ENCODE results near the gene WDR54. TPM values are rescaled to one million over a fixed set of nuclear protein-coding genes. Genes with fewer than 3 reads are reported as not detected.

The WDR54 gene
- total and polyA plus RNA-seq, 7 experiments from 2014 or later, result 26.5 to 78.5 (median 33.2) TPM

DNA sequence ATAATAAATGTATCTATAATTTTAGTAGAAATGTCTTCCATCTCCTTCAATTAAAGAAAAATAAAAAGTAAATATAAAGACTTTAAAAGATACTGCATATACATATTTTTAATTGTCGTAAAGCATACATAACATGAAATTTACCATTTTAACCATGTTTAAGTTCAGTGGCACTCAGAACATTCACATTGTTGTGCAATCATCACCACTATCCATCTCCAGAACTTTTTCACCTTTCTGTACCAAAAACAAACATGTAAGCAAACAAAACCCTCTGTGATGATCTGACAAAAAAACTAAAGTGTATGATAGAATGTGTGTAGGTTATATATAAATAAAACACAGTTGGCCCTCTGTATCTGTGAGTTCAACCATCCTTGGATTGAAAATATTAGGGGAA, 28.0 kb upstream of the WDR54 start:
- no peaks in the 10 kb centered on the region for H3K9me3 Mint-ChIP-seq
- no peaks in the 10 kb centered on the region for H3K36me3 Mint-ChIP-seq
- ChIA-PET CTCF (interaction anchor here (0.6 kb wide), 1 partner anchor 714 kb away, joined by 3 read pairs; no protein-coding TSS in a partner anchor), POLR2A (no interaction called here)
- peaks cover 0 to 14% (median 5%) of the 10 kb centered on the region in 5 donors for H3K27me3 Mint-ChIP-seq
- peaks cover 0 to 15% (median 5%) of the 10 kb centered on the region in 7 donors for H3K4me1 Mint-ChIP-seq
- DNase-seq (no peak), ATAC-seq (no peak)
- Histone ChIP-seq H3K9me3 (ENCODE audit: control insufficient read depth in 2 of 3, low read length in 3 of 3) (no peaks in the 10 kb centered on the region), H3K27me3 (ENCODE audit: control insufficient read depth in 2 of 2, insufficient read depth in 2 of 2, low read length in 2 of 2) (no peaks in the 10 kb centered on the region), H3K4me3 (ENCODE audit: low read length) (no peak overlapping the region), H3K4me1 (ENCODE audit: control insufficient read depth in 2 of 2, insufficient read depth in 2 of 2, low read length in 2 of 2) (peaks cover 8 to 23% of the 10 kb centered on the region in 2 donors), H3K27ac (ENCODE audit: low read depth, low read length) (no peak overlapping the region), H3K36me3 (ENCODE audit: control insufficient read depth in 2 of 3, insufficient read depth in 3 of 3, low read length in 3 of 3) (peaks cover 0 to 7% (median 0%) of the 10 kb centered on the region in 3 experiments)
- no peak overlapping the region for H3K27ac Mint-ChIP-seq
- intact Hi-C loops (cut with micrococcal nuclease), result loop anchor here (2.0 to 10.0 kb wide), 8 partner anchors 126 to 1159 kb away; partner anchors contain the start of genes CCT7 (in 1 of the 2), DGUOK (in 1 of the 2), MTHFD2 (in 1 of the 2) and PRADC1 (in 1 of the 2)
- no peak overlapping the region for H3K4me3 Mint-ChIP-seq

DNA sequence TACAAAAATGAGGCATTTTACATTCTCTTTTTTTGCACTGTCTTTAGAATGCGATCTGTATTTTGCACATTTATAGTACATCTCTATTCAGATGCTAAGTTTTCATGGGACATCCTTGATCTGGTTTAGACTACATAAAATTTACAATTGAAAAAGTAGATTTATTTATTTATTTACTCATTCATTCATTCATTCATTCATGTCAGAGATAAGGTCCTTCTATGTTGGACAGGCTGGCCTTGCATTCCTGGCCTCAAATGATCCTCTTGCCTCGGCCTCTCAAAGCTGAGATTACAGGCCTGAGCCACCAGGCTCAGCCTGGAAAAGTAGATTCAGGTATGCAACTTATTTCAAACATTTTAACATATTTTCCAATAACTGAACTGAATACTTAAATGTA, 25.4 kb upstream of the WDR54 start:
- Mint-ChIP-seq H3K4me3 (no peak overlapping the region), H3K27ac (no peak overlapping the region), H3K27me3 (peaks cover 0 to 20% (median 5%) of the 10 kb centered on the region in 5 donors), H3K36me3 (no peaks in the 10 kb centered on the region), H3K4me1 (peaks cover 0 to 21% (median 6%) of the 10 kb centered on the region in 7 donors), H3K9me3 (no peaks in the 10 kb centered on the region)
- Histone ChIP-seq H3K9me3 (ENCODE audit: control insufficient read depth in 2 of 3, low read length in 3 of 3) (no peaks in the 10 kb centered on the region), H3K27ac (ENCODE audit: low read depth, low read length) (no peak overlapping the region), H3K27me3 (ENCODE audit: control insufficient read depth in 2 of 2, insufficient read depth in 2 of 2, low read length in 2 of 2) (no peaks in the 10 kb centered on the region), H3K36me3 (ENCODE audit: control insufficient read depth in 2 of 3, insufficient read depth in 3 of 3, low read length in 3 of 3) (peaks cover 0 to 6% (median 0%) of the 10 kb centered on the region in 3 experiments), H3K4me1 (ENCODE audit: control insufficient read depth in 2 of 2, insufficient read depth in 2 of 2, low read length in 2 of 2) (peaks cover 0 to under 1% of the 10 kb centered on the region in 2 donors), H3K4me3 (ENCODE audit: low read length) (no peak overlapping the region)
- no peak for DNase-seq
- ChIA-PET CTCF (interaction anchor here (0.7 kb wide), 2 partner anchors 15 to 146 kb away, joined by 3 read pairs; no protein-coding TSS in a partner anchor), POLR2A (interaction anchor here (0.8 to 1.1 kb wide), 2 partner anchors 62 to 363 kb away, joined by 3 to 5 read pairs; partner anchors contain the start of gene WBP1)
- no peak for ATAC-seq
- intact Hi-C loops (cut with micrococcal nuclease), result loop anchor here in 1 of 2 donors (10.0 kb wide), 1 partner anchor 1161 kb away; the partner anchor contains the start of genes CCT7 and PRADC1

- Mint-ChIP-seq H3K9me3 (no peaks in the 10 kb centered on the region), H3K4me1 (peaks cover 0 to 6% (median 5%) of the 10 kb centered on the region in 7 donors), H3K4me3 (no peak overlapping the region), H3K36me3 (no peaks in the 10 kb centered on the region), H3K27ac (peak overlapping the region in 2 of 9 donors; percentile 8 to 28), H3K27me3 (peaks cover 0 to 21% (median 4%) of the 10 kb centered on the region in 5 donors)
- Histone ChIP-seq H3K4me1 (ENCODE audit: control insufficient read depth in 2 of 2, insufficient read depth in 2 of 2, low read length in 2 of 2) (no peaks in the 10 kb centered on the region), H3K36me3 (ENCODE audit: control insufficient read depth in 2 of 3, insufficient read depth in 3 of 3, low read length in 3 of 3) (no peaks in the 10 kb centered on the region), H3K9me3 (ENCODE audit: control insufficient read depth in 2 of 3, low read length in 3 of 3) (no peaks in the 10 kb centered on the region), H3K4me3 (ENCODE audit: low read length) (no peak overlapping the region), H3K27me3 (ENCODE audit: control insufficient read depth in 2 of 2, insufficient read depth in 2 of 2, low read length in 2 of 2) (no peaks in the 10 kb centered on the region), H3K27ac (ENCODE audit: low read depth, low read length) (no peak overlapping the region)
- DNase-seq (peak in 5 of 9 donors; percentile 36 to 47 (median 42)), ATAC-seq (peak; percentile 86)
- intact Hi-C loops (cut with micrococcal nuclease), result loop anchor here (1.0 to 10.0 kb wide), 3 partner anchors 132 to 1165 kb away; partner anchors contain the start of genes CCT7 (in 1 of the 2) and PRADC1 (in 1 of the 2)
- ChIA-PET POLR2A (no interaction called here), CTCF (interaction anchor here (2.4 kb wide), 1 partner anchor 64 kb away, joined by 7 read pairs; no protein-coding TSS in a partner anchor)
Observed at GRCh38 chr2:74399785-74400184, 21.7 kb upstream of the WDR54 start.

- POLR2A ChIA-PET, result no interaction called here
- Histone ChIP-seq H3K9me3 (ENCODE audit: control insufficient read depth in 2 of 3, low read length in 3 of 3) (no peaks in the 10 kb centered on the region), H3K27me3 (ENCODE audit: control insufficient read depth in 2 of 2, insufficient read depth in 2 of 2, low read length in 2 of 2) (no peaks in the 10 kb centered on the region), H3K4me3 (ENCODE audit: low read length) (no peak overlapping the region), H3K27ac (ENCODE audit: low read depth, low read length) (no peak overlapping the region), H3K4me1 (ENCODE audit: control insufficient read depth in 2 of 2, insufficient read depth in 2 of 2, low read length in 2 of 2) (no peaks in the 10 kb centered on the region), H3K36me3 (ENCODE audit: control insufficient read depth in 2 of 3, insufficient read depth in 3 of 3, low read length in 3 of 3) (no peaks in the 10 kb centered on the region)
- intact Hi-C loops (cut with micrococcal nuclease), result no loop called here
- Mint-ChIP-seq H3K4me1 (peaks cover 0 to 6% (median 5%) of the 10 kb centered on the region in 7 donors), H3K36me3 (no peaks in the 10 kb centered on the region), H3K27me3 (peaks cover 0 to 23% (median 0%) of the 10 kb centered on the region in 5 donors), H3K9me3 (no peaks in the 10 kb centered on the region), H3K27ac (no peak overlapping the region), H3K4me3 (no peak overlapping the region)
- no peak for DNase-seq
- CTCF ChIA-PET, result interaction anchor here (1.1 to 1.8 kb wide), 3 partner anchors 9 to 577 kb away, joined by 3 to 11 read pairs (median 4); partner anchors contain the start of gene CCDC142
- no peak for ATAC-seq
Observed at GRCh38 chr2:74401891-74402290, 19.6 kb upstream of the WDR54 start.

- Histone ChIP-seq H3K4me3 (ENCODE audit: low read length) (no peak overlapping the region), H3K4me1 (ENCODE audit: control insufficient read depth in 2 of 2, insufficient read depth in 2 of 2, low read length in 2 of 2) (no peaks in the 10 kb centered on the region), H3K27me3 (ENCODE audit: control insufficient read depth in 2 of 2, insufficient read depth in 2 of 2, low read length in 2 of 2) (no peaks in the 10 kb centered on the region), H3K36me3 (ENCODE audit: control insufficient read depth in 2 of 3, insufficient read depth in 3 of 3, low read length in 3 of 3) (no peaks in the 10 kb centered on the region), H3K9me3 (ENCODE audit: control insufficient read depth in 2 of 3, low read length in 3 of 3) (no peaks in the 10 kb centered on the region), H3K27ac (ENCODE audit: low read depth, low read length) (no peak overlapping the region)
- peaks cover 0 to 4% (median 0%) of the 10 kb centered on the region in 11 donors for H3K9me3 Mint-ChIP-seq
- CTCF ChIA-PET, result no interaction called here
- H3K27me3 Mint-ChIP-seq, result peaks cover 0 to 36% (median 6%) of the 10 kb centered on the region in 5 donors
- POLR2A ChIA-PET, result no interaction called here
- intact Hi-C loops (cut with micrococcal nuclease), result no loop called here
- no peak overlapping the region for H3K27ac Mint-ChIP-seq
- no peak for DNase-seq
- no peak for ATAC-seq
- H3K4me3 Mint-ChIP-seq, result no peak overlapping the region
- peaks cover 0 to 7% (median 0%) of the 10 kb centered on the region in 7 donors for H3K4me1 Mint-ChIP-seq
- peaks cover 0 to 4% (median 0%) of the 10 kb centered on the region in 5 donors for H3K36me3 Mint-ChIP-seq
Observed at GRCh38 chr2:74406035-74406434, 15.5 kb upstream of the WDR54 start.

DNA sequence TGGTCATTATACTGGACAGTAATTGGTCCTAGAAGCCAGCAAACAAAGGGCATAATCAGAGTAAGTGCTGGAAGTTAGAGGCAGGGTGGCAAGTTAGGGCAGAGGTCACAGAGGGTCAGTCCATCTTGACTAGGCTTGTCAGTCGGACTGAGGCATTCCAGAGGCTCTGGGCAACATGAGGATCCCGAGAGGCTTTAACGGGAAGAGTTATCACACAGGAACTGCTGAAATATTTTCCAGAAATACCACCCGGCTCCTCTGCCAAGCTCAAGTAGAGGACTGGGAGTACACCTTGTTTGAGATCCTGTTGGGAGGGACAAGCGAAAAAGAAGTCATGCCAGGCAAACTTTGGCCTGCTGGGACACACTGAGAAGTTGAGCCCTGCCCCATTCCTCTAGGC, 13.8 kb upstream of the WDR54 start:
- H3K27ac ChIP-seq (ENCODE audit: low read depth, low read length), result no peak overlapping the region
- peaks cover 0 to 7% (median 4%) of the 10 kb centered on the region in 7 donors for H3K4me1 Mint-ChIP-seq
- no peaks in the 10 kb centered on the region for H3K27me3 ChIP-seq (ENCODE audit: control insufficient read depth in 2 of 2, insufficient read depth in 2 of 2, low read length in 2 of 2)
- intact Hi-C loops (cut with micrococcal nuclease), result no loop called here
- no peaks in the 10 kb centered on the region for H3K36me3 ChIP-seq (ENCODE audit: control insufficient read depth in 2 of 3, insufficient read depth in 3 of 3, low read length in 3 of 3)
- no peaks in the 10 kb centered on the region for H3K4me1 ChIP-seq (ENCODE audit: control insufficient read depth in 2 of 2, insufficient read depth in 2 of 2, low read length in 2 of 2)
- ATAC-seq (no peak), DNase-seq (no peak)
- H3K9me3 Mint-ChIP-seq, result peaks cover 0 to 4% (median 0%) of the 10 kb centered on the region in 11 donors
- no peak overlapping the region for H3K27ac Mint-ChIP-seq
- ChIA-PET CTCF (no interaction called here), POLR2A (no interaction called here)
- peaks cover 0 to 29% (median 6%) of the 10 kb centered on the region in 5 donors for H3K27me3 Mint-ChIP-seq
- H3K36me3 Mint-ChIP-seq, result peaks cover 0 to 4% (median 0%) of the 10 kb centered on the region in 5 donors
- H3K4me3 ChIP-seq (ENCODE audit: low read length), result no peak overlapping the region
- no peak overlapping the region for H3K4me3 Mint-ChIP-seq
- H3K9me3 ChIP-seq (ENCODE audit: control insufficient read depth in 2 of 3, low read length in 3 of 3), result no peaks in the 10 kb centered on the region

All from naive thymus-derived CD4-positive, alpha-beta T cell (primary cell).